Hepatocyte (in vitro differentiated cells): ENCODE results near the gene RUNX1.

Experiments used
- CTCF ChIP-seq: fragments of 200-600 bp; sonication (generic); IDR thresholded peaks from 2 replicates; pipeline ENCODE4 v1.5.1; 2016; ENCODE audit warnings: antibody characterized with exemption, mild to moderate bottlenecking; ENCODE audit not compliant: poor library complexity
- EZH2phosphoT487 ChIP-seq: fragments of 200-600 bp; sonication (generic); IDR thresholded peaks from one replicate; pipeline ENCODE4 v1.6.1; 2018; ENCODE audit warnings: antibody characterized with exemption, mild to moderate bottlenecking, low read depth, moderate library complexity; ENCODE audit not compliant: unreplicated experiment, severe bottlenecking

- TF ChIP-seq CTCF (no peak), EZH2phosphoT487 (no peak)
These were observed 136.8 kb downstream of the RUNX1 start for GRCh38 chr21:34912022-34912945.
